Cerebellar cortex (tissue), 1 donor: ENCODE measurements around the gene CCDC191.

Experiments
- DNase-seq: peaks from one replicate; pipeline ENCODE4 v3.0.0-alpha.2; 2015; ENCODE audit warnings: low spot score

Gene CCDC191

GRCh38 chr3:114060906-114061655, 4.8 kb upstream of the CCDC191 start:
- no peak for DNase-seq

DNA sequence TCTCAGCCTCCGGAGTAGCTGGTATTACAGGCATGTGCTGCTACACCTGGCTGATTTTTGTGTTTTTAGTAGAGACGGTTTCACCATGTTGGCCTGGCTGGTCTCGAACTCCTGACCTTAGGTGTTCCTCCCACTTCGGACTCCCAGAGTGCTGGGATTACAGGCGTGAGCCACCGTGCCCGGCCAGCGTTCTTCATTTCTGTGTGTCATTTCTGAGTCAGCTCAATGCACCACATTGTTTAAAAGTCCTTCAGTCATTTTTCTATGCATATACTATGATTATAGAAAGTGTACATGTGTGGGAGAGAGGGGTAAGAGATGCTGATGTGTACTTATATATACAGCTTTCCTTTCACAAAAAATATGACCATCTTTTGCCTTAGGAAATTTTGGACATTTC, 2.3 kb upstream of the CCDC191 start:
- DNase-seq = no peak

DNA sequence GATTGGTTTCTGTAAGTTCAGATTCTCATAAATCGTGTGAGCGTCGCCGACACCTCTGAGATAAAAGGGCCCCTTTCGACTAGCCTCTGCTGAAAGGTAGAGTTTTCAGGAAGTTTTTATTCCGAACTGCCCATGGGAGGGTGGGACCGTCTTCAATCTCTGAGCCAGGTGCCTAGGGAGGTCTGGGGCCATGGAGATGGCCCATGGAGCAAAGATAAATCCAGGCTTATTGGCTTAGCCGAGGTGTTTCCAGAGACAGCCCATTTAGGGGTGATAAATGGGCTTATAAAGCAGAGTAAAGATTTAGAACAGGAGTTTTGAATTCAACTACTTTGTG, 653 bp upstream of the CCDC191 start:
- DNase-seq = no peak

DNA sequence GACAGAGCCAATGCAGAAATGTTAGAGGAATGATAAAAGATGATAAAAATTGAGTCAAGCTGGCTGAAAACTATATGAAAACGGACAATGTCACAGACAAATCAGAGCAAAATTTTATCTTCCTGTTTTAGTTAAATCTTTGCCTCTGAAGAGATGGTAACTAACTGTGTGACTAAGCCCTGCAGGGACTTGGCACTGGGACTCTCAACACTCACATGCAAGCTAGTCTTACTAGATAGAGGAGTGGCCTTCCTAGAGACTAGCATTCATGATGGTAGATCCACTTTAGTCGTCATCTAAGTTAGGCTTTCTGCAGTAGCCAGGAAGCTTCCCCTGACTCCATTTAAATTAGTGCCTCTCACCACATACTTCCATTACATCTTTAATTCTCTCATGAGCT, 4.1 kb downstream of the CCDC191 start:
- no peak for DNase-seq

DNA sequence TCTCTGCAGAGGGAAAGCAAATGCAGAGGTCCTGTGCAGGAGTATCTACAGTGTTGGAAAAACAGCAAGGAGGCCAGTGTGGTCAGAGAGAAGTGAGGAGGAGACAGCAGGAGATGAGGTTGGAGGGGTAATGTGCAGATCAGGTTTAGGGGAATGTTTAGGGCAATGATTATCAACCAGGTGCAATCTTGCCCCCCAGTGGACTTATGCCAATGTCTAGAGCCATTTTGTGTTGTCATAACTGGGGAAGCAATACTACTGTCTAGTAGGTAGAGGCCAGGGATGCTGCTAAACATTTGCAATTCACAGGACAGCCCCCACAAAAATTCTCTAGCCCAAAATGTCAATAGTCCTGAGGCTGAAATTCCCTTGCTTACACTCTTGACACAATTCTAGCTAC, 13.1 kb downstream of the CCDC191 start:
- no peak for DNase-seq

DNA sequence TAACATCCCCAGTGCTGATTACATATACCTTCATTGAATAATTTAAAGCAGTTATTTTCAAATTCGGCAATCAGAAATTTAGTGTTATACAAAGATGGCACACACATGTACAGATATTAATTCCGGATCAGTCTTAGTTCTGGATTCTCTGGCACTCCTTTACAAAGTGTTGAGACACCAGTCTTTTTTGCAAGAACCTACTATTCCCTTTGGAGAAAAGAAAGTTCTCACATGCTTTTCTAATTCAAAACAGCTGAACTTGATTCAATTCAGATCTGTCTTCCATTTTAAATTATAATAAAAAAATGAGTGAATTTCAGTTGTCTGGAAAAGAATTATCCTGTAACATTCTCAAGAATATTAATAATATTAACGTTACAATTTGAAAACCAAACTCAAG, 20.4 kb downstream of the CCDC191 start:
- no peak for DNase-seq

DNA sequence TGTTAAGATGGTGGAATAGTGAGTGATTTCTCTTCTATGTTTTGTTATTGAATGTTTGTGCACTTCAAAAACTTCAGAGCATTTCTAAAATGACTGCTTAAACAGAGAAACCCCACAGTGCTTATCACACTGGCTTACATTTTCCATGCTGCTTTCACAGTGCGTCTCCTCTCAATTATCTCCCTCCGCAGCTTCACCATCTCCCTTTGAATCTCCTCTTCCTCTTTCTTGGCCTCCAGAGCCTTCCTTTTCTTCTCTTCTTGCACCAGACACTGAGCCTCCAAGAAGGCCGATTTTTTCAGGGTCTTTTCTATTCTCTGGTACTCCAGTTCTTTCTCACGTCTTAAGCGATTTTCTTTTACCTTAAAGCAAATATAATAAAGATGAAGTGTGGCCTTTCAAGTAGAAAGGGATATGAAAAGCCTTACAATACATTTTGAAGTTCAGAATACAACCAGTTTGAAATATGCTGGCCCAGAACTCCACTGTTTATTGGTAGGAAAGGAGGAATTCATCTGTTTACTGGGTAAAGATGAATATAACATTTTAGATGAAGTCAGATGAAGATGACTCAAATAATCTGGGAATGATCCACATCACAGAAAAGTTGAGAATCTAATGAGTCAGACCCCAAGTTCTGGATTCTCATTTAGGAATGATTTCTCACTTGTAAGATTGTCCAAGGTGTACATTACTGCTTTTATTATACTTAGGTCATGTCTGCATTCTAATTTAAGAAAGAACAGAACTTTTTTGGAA, 21.4 kb downstream of the CCDC191 start:
- DNase-seq = no peak

GRCh38 chr3:114034211-114034610, 22.1 kb downstream of the CCDC191 start:
- DNase-seq = no peak

DNA sequence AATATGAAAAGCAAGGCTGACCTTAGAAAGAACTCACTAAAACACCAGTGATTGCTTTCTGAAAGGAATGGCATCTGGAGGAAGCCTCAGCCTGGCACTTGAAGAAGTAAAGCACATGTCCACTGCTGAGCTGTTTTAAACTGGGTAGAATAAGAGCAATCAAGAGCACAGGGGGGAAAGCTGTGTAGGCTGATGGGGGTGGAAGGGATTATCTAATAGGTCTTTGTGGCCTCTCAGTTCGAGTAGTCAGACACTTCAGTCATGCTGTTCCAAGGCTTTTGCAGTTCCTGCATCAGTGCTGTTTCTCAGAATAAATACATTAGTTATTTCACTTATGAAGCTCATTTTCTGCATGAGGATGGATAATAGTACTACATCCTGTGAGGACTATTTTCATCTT, 22.6 kb downstream of the CCDC191 start:
- DNase-seq = no peak

- no peak for DNase-seq
Observed at GRCh38 chr3:114026331-114026730, 30.0 kb downstream of the CCDC191 start.

DNA sequence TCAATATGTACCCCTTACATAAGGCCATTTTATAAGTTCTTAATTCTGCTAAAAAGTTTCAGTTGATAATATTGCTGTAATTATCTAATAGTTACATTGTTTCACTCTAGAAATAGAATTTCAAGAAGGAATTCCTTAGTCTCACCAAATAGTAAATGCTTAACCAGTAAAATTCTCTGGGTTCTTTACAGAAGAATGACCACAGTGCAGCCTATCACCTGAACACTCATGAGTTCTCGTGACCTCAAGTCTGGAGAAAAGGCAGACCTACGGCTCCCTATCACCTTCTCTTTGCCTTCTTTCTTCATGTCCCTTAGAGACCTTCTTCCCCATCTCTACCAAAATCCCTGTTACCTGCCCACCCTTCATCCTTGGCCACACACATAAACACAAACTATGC, 30.9 kb downstream of the CCDC191 start:
- no peak for DNase-seq

DNA sequence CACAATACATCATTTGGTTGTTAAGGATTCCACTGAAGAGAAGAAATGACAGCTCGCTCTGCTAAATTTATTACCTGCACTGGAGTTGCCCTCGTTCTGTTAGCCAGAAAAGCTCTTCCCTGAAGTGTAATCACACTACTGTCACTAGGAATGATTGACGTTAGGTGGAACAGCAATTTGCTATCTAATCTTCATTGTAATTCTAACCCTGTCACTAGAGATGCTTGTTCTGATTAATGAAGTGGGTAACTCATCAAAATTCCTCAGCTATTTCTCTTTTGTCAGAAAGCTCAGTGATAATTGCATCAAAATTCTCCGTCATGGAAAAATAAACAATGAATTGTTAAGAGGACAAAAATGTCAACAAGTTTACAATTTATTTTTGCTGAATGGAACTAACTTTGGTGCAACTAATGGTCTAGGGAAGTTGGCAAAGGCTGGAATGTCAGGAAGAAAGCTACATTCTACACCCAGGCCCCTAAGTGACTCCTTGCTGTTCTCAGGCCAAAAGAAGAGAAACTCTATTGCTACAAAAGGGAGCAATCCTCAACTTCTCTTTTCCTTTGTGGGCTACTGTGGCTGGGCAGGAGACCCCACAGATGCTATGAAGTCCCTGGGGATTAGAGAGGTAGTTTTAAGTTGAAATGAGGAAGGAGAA, 34.1 kb downstream of the CCDC191 start:
- no peak for DNase-seq

DNA sequence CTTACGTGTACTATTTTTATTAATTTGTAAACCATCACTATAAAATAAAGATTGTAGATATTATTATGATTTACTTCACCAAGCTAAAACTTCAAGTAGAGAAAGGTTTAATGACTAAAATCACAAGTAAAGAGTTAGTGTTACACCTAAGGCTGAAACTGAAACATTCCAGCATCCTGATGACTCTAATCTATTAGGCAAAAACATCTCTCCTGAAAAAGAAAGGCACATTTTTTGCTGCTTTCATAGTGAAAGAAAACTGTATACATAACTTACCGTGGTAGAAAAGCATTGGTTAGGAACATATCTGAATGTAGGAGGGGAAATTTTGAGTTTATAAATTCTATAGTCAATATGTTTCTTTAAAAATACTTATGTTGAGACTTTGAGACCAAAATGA, 35.4 kb downstream of the CCDC191 start:
- no peak for DNase-seq

GRCh38 chr3:114019486-114019885, 36.8 kb downstream of the CCDC191 start:
- no peak for DNase-seq

- no peak for DNase-seq
Observed at GRCh38 chr3:114014211-114014610, 42.1 kb downstream of the CCDC191 start.

DNA sequence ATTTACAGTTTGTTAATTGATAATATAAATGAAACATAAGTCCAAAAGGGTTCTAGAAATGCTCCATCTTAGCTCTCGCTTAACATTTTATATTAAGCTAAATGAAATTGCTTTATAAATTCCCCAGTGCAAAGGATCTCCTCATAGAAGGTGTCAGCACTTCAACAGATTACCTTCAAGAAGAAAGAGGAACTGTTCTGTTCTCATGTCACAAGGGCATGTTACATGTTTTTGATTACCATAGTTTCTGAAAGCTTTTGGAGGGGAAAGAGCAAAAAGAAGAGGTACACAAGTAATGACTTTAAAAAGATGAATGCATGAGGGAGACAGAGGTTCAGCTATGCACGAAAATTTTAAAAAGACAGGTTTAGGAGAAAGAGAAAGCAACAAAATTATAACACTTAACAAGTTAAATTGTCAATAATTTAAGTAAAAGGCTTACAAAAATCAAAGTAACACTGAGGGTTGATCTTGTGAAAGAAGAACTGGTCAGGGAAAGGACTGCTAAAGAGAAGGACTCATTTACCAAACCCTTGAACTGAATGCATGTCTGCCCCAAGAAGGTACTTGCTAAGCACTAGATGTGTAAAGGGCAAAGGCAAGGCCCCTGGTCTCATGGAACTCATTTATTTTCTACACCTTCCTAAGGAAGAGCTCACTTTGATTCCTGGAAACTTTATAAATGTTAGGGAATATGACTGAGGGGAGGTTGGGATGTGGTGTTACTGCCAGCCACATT, 45.1 kb downstream of the CCDC191 start:
- DNase-seq = no peak

- DNase-seq = no peak
Observed at GRCh38 chr3:114005481-114005880, 50.8 kb downstream of the CCDC191 start.

GRCh38 chr3:113985541-113985940, 70.8 kb downstream of the CCDC191 start:
- no peak for DNase-seq

GRCh38 chr3:113983544-113983943, 72.8 kb downstream of the CCDC191 start:
- DNase-seq = no peak

DNA sequence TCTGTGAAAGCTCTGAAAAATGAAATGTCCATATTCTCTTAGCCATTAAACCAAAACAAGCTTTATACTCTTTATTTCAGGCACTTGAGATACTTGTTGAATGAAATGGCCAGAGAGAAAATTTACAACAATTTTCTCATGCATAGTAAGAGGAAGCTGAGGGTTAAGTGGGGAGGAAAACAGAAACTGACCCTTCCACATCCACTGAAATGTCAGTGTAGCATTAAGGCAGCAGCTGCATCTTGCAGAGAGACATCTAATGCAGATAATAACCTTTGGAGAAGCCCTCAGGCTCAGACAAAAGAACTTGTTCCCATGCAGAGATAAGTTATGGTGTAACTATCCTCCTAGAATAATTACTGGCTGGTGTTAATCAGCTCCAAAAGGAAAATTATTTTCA, 74.5 kb downstream of the CCDC191 start:
- DNase-seq = no peak

DNA sequence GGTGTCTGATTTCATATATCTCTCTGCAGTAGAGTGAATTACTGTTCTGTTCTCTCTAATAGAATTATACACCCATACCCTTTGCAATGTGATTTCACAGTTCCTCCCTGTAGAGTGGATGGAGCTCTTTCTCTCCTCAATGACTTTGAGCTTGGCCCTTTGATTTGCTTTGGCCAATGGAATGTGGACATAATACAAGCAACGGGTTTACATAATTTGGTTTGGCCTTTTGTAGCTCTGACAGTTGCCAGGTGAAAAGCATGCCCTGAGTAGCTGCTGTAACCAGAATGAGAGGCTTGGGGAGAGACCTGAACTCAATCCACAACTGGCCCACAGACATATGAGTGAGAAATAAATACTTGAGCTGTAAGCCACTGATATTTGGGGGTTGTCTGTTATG, 76.4 kb downstream of the CCDC191 start:
- DNase-seq = no peak

DNA sequence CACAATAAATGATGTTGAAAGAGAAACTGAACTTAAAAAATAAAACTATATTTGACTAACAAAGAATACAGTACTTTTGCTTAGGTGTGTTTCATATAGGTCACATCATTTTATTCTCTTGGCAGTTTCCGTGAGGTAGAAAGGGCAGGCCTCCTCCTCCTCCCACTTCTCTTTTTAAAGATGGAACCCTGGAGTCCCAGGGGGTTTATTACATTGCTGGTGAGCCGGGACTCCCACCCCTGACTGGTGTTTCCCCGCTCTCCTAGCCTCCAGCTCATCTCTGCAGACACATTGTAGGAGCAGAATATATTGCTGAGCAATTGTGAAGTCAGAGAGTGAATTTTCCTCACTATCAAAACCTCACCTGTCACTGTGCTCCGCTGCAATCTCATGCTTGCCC, 78.5 kb downstream of the CCDC191 start:
- DNase-seq = no peak

DNA sequence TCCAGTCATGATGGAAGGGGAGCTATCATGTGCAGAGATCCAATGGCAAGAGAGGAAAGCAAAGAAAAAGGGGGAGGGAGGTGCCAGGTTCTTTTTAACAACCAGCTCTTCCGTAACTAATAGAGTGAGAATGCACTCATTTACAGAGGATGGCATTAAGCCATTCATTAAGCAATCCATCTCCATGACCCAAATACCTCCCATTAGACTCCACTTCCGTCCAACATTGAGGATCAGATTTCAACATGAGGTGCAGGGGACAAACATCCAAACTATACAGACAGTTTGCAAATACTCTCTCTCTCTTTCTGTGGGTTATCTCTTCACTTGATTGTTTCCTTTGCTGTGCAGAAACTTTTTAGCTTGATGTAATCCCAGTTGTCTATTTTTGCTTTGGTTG, 87.3 kb downstream of the CCDC191 start:
- peak; percentile 7 for DNase-seq
